Activated T-helper 1 cell treated with anti-CD3 and anti-CD28 coated beads, Interleukin-2, amount 50 U/mL, for 16 hours (primary cell): ENCODE results near the gene RSPH1.
A peak's percentile ranks its signal among the peaks of the same experiment; 100 is the strongest.

Experiments
- DNase-seq, 2 donors: peaks; one replicate each; pipeline ENCODE4 v3.0.0-alpha.2; 2020; ENCODE audit warnings: low read depth in 1 of 2, low spot score in 1 of 2

RSPH1 gene

DNA sequence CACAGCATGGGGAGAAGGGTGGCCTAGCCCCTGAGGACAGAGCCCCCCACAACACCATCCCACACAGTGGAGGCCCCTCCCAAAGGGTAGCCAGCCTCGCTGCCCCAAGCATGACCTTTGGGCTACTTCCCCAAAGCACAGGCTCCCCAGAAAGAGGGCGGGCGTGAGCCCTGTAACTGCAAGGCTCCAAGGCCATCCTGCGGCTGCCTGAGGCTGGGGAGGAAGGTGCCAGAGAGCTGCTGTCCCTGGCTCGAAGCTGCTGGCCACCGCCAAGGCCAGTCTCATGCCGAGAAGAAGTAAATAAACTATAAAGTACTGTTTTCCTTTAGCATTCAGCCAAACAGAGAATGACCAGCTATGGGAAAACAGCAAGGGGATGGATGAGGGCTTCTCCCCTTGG is 64.8 kb downstream of the RSPH1 start:
- DNase-seq: no peak

DNA sequence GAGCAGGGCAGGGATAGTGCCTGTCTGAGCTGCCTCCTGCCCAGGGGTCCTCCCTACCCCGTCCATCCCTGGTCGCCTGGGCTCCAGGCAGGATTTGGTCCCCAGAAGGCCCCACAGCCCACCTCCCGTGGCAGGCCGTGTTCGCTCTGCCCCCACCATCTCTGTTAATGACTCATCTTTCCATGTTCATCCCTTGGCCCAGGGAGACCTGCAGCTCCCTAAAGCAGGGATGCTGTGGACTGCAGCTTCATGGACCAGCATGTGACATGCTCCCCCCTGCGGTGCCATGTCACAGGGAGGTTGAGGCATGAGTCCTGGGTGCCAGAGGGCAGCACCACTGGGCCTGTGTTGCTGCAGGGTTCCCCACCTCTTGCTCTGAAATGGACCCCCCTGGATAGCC is 65.5 kb downstream of the RSPH1 start:
- DNase-seq: no peak

DNA sequence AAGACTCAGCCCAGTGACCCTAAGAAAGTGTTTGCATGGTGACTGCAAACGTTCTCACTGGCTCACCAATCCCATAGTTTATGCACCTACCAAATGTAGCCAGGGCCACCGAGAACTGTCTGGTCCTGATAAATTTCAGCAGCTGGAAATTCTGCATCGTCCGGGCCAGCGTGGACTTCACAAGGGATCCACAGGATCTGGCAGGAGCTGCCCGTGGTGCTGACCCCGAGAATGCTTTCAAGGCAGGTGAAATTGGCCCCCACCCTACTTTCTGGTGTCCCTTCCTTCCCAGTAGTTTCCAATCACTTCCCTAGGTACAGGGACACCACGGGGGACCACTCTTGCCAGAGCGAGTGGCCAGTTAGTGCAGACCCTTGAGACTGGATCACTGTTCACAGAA is 66.2 kb downstream of the RSPH1 start:
- no peak for DNase-seq

DNA sequence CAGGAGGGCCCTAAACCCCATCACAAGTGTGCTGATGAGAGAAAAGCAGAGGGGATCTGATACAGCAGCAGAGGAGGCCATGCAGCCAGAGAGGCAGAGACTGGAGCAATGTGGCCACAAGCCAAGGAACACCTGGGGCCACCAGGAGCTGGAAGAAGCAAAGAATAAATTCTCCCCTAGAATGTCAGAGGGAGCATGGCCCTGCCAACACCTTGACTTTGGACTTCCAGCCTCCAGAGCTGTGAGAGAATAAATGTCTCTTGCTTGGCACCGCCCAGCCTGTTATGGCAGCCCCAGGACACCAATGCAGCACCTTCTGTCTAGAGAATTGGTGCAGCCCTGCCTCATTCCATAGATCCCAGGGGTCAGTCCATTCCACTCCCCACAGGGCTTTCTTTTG is 67.0 kb downstream of the RSPH1 start:
- no peak for DNase-seq

DNA sequence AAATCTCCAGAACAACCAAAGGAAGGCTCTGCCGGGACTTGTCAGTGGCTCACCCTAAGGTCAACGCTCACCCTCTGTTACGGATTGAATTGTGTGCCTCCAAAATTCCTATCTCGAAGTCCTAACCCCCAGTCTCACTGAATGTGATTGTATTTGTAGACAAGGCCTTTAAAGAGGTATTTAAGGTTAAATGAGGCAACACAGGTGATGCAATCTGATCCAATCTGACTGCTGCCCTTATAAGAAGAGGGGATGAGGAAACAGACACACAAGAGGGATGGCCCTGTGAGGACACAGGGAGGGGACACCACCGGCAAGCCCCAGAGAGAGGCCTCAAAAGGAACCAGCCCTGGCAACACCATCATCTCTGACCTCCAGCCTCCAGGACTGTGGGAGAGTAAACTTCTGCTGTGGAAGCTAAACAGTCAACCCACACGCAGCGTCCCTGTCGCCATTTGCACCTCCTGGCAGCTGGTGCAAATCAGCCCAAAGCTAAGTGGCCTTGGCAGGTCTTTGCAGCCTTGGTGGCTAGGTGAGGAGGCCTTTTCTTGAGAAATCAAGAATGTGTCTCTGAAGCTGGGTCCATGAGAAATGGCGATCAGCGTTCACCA is 68.1 kb downstream of the RSPH1 start:
- no peak for DNase-seq

DNA sequence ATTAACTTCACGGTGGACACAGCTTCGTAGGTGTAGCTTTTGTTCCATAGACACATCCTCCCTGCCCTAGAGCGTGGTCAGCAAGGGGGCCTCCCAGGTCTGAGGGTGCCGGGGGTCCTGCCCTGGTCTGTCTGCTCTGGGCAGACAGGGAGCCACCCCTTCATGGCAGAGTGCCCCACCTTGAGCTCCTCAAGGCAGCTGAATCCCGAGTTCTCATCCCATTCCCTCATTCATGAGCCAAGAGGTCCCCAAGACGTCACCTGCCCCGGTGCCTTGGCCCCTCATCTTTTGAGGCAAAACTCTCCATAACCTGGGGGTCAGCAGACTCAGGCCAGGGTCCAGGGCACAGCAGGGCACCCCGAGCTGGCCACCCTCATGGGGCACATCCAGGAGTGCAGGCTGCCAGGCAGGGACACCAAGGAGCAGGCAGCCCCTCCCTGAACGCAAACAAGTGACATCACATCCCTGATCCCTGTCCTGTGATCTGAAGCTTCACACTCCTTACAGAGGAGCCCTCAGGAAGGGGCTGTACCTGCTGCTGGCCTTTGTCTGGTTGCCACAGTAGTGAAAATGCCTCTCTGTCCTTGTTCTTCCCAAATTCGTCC is 69.0 kb downstream of the RSPH1 start:
- no peak for DNase-seq

DNA sequence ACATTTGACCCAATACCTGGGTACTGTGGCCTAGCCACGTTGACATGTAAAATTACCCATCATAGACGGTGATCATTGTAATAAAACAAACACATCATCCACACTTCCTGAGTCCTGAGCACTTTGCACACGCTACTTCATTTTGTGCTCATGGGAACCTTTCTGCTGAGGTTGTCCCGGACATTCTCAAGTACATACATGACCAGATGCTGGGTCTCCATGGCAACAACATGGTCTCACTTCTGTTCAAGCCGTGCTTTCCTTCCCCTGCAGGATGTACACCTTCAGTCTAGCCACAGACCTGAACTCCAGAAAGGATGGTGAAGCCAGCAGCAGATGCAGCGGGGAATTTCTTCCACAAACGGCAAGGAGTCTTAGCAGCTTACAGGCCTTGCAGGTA is 69.6 kb downstream of the RSPH1 start:
- no peak for DNase-seq

DNA sequence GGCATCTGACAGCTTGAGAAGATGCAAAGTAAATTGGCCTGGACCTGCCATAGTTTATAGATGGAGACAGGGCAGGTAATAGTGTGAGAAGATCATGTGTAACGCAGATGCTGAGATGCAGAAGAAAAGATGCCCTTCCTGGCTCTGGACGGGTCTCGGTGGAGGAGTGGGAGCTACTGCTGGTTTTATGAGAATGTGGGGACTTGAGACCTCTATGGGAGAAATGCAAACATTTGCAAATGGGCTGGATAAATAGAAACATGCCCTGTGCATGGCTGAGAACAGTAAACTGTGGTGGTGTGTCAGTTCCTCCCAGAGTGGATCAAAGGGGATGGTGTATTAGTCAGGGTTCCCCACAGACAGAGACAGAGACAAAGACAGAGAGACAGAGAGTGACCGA is 70.4 kb downstream of the RSPH1 start:
- DNase-seq: no peak

DNA sequence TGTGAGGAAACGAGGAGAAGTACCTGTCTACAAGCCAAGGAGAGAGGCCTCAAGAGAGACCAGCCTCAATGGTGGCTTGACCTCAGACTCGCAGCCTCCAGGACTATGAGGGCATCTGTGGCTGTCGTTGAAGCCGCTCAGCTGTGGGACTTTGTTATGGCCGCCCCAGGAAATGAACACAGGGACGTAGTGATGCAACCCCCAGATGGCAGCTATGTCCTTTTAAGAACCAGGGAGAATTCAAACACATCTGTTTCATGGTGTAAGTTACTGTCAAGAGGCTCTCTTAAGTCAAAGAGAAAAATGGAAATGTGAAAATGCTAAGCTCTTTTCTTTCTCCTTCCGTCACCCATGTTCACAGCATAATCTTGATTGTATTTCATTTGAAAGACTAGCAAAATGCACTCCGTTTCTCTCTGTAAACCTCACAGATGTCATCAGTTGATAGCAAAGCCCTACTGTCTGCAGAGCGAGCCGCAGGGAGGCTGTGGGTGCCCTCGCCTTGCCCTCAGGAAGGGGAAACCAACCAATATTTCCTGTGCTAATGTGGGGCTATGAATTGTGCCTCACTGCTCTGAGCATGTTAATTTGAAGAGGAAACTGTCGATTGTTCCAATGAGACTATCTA is 71.0 kb downstream of the RSPH1 start:
- peak in 1 of 2 donors; percentile 56 for DNase-seq

DNA sequence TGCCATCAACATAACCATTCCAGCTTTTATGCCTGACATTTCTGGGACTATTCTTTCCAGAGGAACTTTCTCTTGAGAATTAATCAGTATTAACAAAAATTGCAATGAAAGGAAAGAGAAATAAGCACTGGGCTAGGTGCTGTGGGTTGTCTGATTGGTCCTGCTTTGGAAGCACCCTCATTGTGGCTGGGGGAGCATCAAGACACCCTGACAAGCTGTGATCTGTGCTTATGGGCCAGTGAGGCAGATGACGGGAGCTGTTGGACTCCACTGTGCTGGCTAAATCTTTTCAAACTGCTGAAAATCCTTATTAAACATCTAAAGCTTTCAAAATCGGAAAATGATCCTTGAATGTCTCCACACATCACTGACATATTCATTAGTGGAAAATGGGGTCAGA is 72.3 kb downstream of the RSPH1 start:
- DNase-seq: no peak

DNA sequence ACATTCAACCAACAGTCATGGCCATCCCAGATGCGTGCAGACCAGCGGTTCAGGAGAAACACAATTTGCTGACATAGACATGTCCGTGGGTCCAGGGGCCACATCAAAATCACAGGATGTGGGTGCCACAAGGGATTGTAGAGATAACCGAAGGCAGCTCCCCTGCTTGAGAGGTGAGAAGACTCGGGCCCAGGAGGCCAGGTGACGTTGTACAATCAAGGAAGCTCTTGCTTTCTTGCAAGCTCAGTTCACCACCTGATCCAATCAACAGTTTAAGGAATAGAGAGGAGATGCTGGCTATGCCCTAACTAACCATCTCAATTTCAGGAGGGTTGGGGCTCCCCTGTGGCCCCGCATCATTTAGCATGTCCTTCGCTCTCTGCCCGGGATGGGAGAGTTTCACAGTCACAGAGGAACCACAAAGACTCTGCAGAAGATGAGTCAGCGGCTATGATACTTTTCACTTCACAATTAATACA is 72.8 kb downstream of the RSPH1 start:
- no peak for DNase-seq
